ENCODE data around the gene ELOVL7.

The ELOVL7 gene

GRCh38 chr5:60710362-60710761, 133.7 kb downstream of the ELOVL7 start:
- DNase-seq (ENCODE audit: low read depth, low spot score) = no peak
- in situ Hi-C loops (cut with HindIII; ENCODE audit: low sequenced_read_pairs) = no loop called here
- H3K4me3 ChIP-seq (ENCODE audit: low read depth, low read length) = no peak overlapping the region
- TF ChIP-seq CTCF (IDR thresholded peaks at IDR 0.05; ENCODE audit: low read depth, low read length) = no peak

DNA sequence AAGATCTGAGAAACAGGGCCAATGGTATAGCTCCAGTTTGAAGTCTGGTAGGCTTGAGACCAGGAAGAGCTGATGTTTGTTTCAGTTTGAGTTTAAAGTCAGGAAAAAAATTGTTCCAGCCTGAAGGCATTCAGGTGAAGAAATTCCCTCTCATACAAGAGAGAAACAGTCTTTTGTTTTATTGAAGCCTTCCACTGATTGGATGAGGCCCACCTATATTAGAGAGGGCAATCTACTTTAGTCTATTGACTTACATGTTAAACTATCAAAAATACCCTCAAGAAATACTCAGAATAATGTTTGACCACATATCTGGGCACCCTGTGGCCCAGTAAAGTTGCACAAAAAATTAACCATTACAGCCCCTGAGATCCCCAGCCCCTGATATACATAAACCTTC, 138.9 kb downstream of the ELOVL7 start:
- no peak for TF ChIP-seq CTCF (IDR thresholded peaks at IDR 0.05; ENCODE audit: low read depth, low read length)
- H3K4me3 ChIP-seq (ENCODE audit: low read depth, low read length) = no peak overlapping the region
- no peak for DNase-seq (ENCODE audit: low read depth, low spot score)
- in situ Hi-C loops (cut with HindIII; ENCODE audit: low sequenced_read_pairs) = no loop called here

DNA sequence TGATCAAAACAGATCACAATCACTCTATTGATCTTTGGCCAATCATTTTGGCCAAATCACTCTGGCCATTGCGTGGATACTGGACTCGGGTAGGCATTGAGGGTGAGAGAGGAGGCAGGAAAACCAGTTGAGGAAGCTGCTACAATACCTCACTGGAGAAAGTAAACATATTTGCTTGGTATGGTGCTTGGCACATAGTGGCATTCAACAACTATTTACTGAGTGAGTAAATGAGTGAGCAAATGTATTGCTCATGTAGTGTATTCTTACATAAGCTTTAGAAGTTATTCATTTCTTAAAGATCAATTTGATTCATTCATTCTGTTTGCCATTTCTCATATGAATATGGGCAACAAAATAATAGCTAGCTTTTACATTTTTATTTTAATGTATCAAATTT, 140.1 kb downstream of the ELOVL7 start:
- TF ChIP-seq CTCF (IDR thresholded peaks at IDR 0.05; ENCODE audit: low read depth, low read length) = no peak
- in situ Hi-C loops (cut with HindIII; ENCODE audit: low sequenced_read_pairs) = no loop called here
- DNase-seq (ENCODE audit: low read depth, low spot score) = no peak
- no peak overlapping the region for H3K4me3 ChIP-seq (ENCODE audit: low read depth, low read length)

All from astrocyte of the spinal cord (primary cell).